Inflammatory macrophage (primary cell): Measurements from ENCODE around the gene KRTAP4-8.
"Not testable (repeated sequence)": the region's sequence is repeated elsewhere in the genome, so short reads cannot be mapped to it uniquely, and the experiment has no call there.

ENCODE experiments used
- DNase-seq, 2 donors: peaks; one replicate each; pipeline ENCODE4 v3.0.0-alpha.2; 2020 to 2022

KRTAP4-8 gene

GRCh38 chr17:41108728-41109386 is 10.9 kb upstream of the KRTAP4-8 start:
- not testable (repeated sequence) for DNase-seq

GRCh38 chr17:41107941-41108450 is 10.1 kb upstream of the KRTAP4-8 start:
- no peak for DNase-seq

- DNase-seq: not testable (repeated sequence)
Observed at GRCh38 chr17:41105347-41105746, 7.4 kb upstream of the KRTAP4-8 start, which contains the start of gene KRTAP4-9. Gene KRTAP4-9 (plus strand): TSS chr17:41105389. CDS start chr17:41105389, 0 bp downstream.

- not testable (repeated sequence) for DNase-seq
Observed at GRCh38 chr17:41104386-41105038, 6.6 kb upstream of the KRTAP4-8 start.

- DNase-seq: no peak
Observed at GRCh38 chr17:41103896-41104295, 6.0 kb upstream of the KRTAP4-8 start.

GRCh38 chr17:41101586-41102259 is 3.8 kb upstream of the KRTAP4-8 start, which contains the start of gene KRTAP4-16:
Gene KRTAP4-16 (minus strand): TSS chr17:41102209. CDS start chr17:41102209, 0 bp downstream.
- DNase-seq: no peak

GRCh38 chr17:41099682-41100480 is 1.9 kb upstream of the KRTAP4-8 start:
- not testable (repeated sequence) for DNase-seq

GRCh38 chr17:41098481-41098880 is 539 bp upstream of the KRTAP4-8 start:
- DNase-seq: no peak

- DNase-seq: no peak
Observed at GRCh38 chr17:41096055-41096454, 1.9 kb downstream of the KRTAP4-8 start.

- DNase-seq: not testable (repeated sequence)
Observed at GRCh38 chr17:41088760-41089352, 9.1 kb downstream of the KRTAP4-8 start.

GRCh38 chr17:41084100-41084856 is 13.7 kb downstream of the KRTAP4-8 start, which contains the start of gene KRTAP4-7:
Gene KRTAP4-7 (plus strand): TSS chr17:41084150. CDS start chr17:41084207, 57 bp downstream.
- DNase-seq: not testable (repeated sequence)

GRCh38 chr17:41083427-41083826 is 14.5 kb downstream of the KRTAP4-8 start:
- not testable (repeated sequence) for DNase-seq

- no peak for DNase-seq
Observed at GRCh38 chr17:41082626-41083025, 15.3 kb downstream of the KRTAP4-8 start.

GRCh38 chr17:41076788-41077187 is 21.2 kb downstream of the KRTAP4-8 start:
- DNase-seq: no peak

GRCh38 chr17:41073676-41074075 is 24.3 kb downstream of the KRTAP4-8 start:
- DNase-seq: no peak

- DNase-seq: no peak
Observed at GRCh38 chr17:41071606-41072360, 26.2 kb downstream of the KRTAP4-8 start.

- DNase-seq: peak in 1 of 2 donors; percentile 22
Observed at GRCh38 chr17:41069031-41069430, 28.9 kb downstream of the KRTAP4-8 start.

- no peak for DNase-seq
Observed at GRCh38 chr17:41067281-41067680, 30.7 kb downstream of the KRTAP4-8 start.

- peak in 1 of 2 donors; percentile 11 for DNase-seq
Observed at GRCh38 chr17:41065829-41066624, 31.9 kb downstream of the KRTAP4-8 start, which contains the start of gene KRTAP2-4. Gene KRTAP2-4 (minus strand): TSS chr17:41065879. CDS start chr17:41065845, 34 bp downstream.
